AG04449 (cell line): ENCODE results near the gene SERPINA9.

Experiments used
- CTCF ChIA-PET: fragments of 350-600 bp; formaldehyde crosslinking; extraction: SDS; loops from one replicate; lab custom pipeline; 2021; ENCODE audit warnings: antibody characterized with exemption; lab: Yijun Ruan, JAX
- POLR2A ChIA-PET: fragments of 400-600, 350-600 bp; formaldehyde crosslinking; extraction: SDS; loops from one replicate; lab custom pipeline; 2020; ENCODE audit warnings: antibody characterized with exemption, inconsistent platforms; lab: Yijun Ruan, JAX
- DNase-seq: peaks from one replicate; pipeline ENCODE4 v3.0.0-alpha.2; 2010; ENCODE audit warnings: low read depth, low spot score
- H3K4me3 ChIP-seq: 2 replicates; pipeline ENCODE4 v1.5.1; 2011; ENCODE audit warnings: low read depth, mild to moderate bottlenecking, control low read depth, low read length
- CTCF ChIP-seq: IDR thresholded peaks from one replicate; pipeline ENCODE4 v1.5.1; 2011; ENCODE audit warnings: mild to moderate bottlenecking, moderate library complexity, low read length, control low read depth, inconsistent platforms; ENCODE audit not compliant: insufficient read depth; ENCODE audit errors: missing control alignments

SERPINA9 gene

GRCh38 chr14:94476023-94476422 is at the start of gene SERPINA9:
Gene SERPINA9 (minus strand): TSS chr14:94476197. CDS start chr14:94469840, 6,357 bp downstream.
- TF ChIP-seq CTCF, result no peak
- H3K4me3 ChIP-seq, result no peak within 1 kb of the TSS
- POLR2A ChIA-PET, result no interaction called here
- CTCF ChIA-PET, result interaction anchor here (3.6 to 6.1 kb wide), 2 partner anchors 10 to 43 kb away, joined by 14 to 81 read pairs; no protein-coding TSS in a partner anchor
- DNase-seq, result no peak

- H3K4me3 ChIP-seq, result no peak overlapping the region
- no peak for TF ChIP-seq CTCF
- ChIA-PET POLR2A (no interaction called here), CTCF (no interaction called here)
- no peak for DNase-seq
These were observed 48.1 kb upstream of the SERPINA9 start for GRCh38 chr14:94524093-94524492.

- TF ChIP-seq CTCF, result no peak
- ChIA-PET POLR2A (no interaction called here), CTCF (interaction anchor here (0.6 kb wide), 1 partner anchor 26 kb away, joined by 3 read pairs; no protein-coding TSS in a partner anchor)
- DNase-seq, result no peak
- H3K4me3 ChIP-seq, result no peak overlapping the region
These were observed 47.3 kb upstream of the SERPINA9 start for GRCh38 chr14:94523265-94523664.

- CTCF ChIA-PET, result interaction anchor here (1.1 kb wide), 1 partner anchor 28 kb away, joined by 3 read pairs; no protein-coding TSS in a partner anchor
- DNase-seq, result no peak
- POLR2A ChIA-PET, result no interaction called here
- no peak overlapping the region for H3K4me3 ChIP-seq
- TF ChIP-seq CTCF, result no peak
These were observed 46.2 kb upstream of the SERPINA9 start for GRCh38 chr14:94522115-94522724.

- CTCF ChIA-PET, result interaction anchor here (1.1 kb wide), 1 partner anchor 29 kb away, joined by 3 read pairs; no protein-coding TSS in a partner anchor
- POLR2A ChIA-PET, result no interaction called here
- no peak for TF ChIP-seq CTCF
- DNase-seq, result no peak
- H3K4me3 ChIP-seq, result no peak overlapping the region
These were observed 45.5 kb upstream of the SERPINA9 start for GRCh38 chr14:94521375-94522114.

- no peak overlapping the region for H3K4me3 ChIP-seq
- DNase-seq, result no peak
- no peak for TF ChIP-seq CTCF
- POLR2A ChIA-PET, result no interaction called here
- CTCF ChIA-PET, result no interaction called here
These were observed 41.8 kb upstream of the SERPINA9 start for GRCh38 chr14:94517641-94518257.
